ENCODE data around the gene HLTF.
"Not testable (repeated sequence)": the region's sequence is repeated elsewhere in the genome, so short reads cannot be mapped to it uniquely, and the experiment has no call there.

HLTF gene

GRCh38 chr3:149101641-149102040 lies 15.3 kb upstream of the HLTF start:
- Histone ChIP-seq H3K14ac (ENCODE audit: low read length) (no peak overlapping the region), H3K18ac (ENCODE audit: low read length) (no peak overlapping the region), H2BK12ac (ENCODE audit: low read length) (no peak overlapping the region), H3K27ac (replicated peaks; ENCODE audit: low read length) (no peak overlapping the region), H2BK15ac (ENCODE audit: low read length) (no peak overlapping the region), H4K91ac (ENCODE audit: low read depth, low read length, poor library complexity) (no peak overlapping the region), H3K36me3 (replicated peaks in 1 of 2; ENCODE audit: control insufficient read depth in 2 of 2, insufficient read depth in 2 of 2, low read length in 2 of 2) (no peaks in the 10 kb centered on the region), H3K4me3 (ENCODE audit: low read length in 2 of 2) (no peak overlapping the region), H3K4me2 (ENCODE audit: insufficient read depth, low read length, poor library complexity, severe bottlenecking) (no peak overlapping the region), H3K23ac (ENCODE audit: low read depth, low read length, poor library complexity) (no peak overlapping the region), H3K9ac (ENCODE audit: low read depth, low read length, poor library complexity) (no peak overlapping the region), H3K27me3 (ENCODE audit: control insufficient read depth in 3 of 3, insufficient read depth in 3 of 3, low read depth in 1 of 3, low read length in 3 of 3) (no peaks in the 10 kb centered on the region), H3K4me1 (ENCODE audit: control insufficient read depth in 2 of 2, insufficient read depth in 1 of 2, low read depth in 1 of 2, low read length in 2 of 2) (no peaks in the 10 kb centered on the region), H3K4ac (ENCODE audit: low read length) (no peak overlapping the region), H2BK120ac (ENCODE audit: low read depth, low read length) (no peak overlapping the region), H4K8ac (ENCODE audit: low read depth, low read length) (no peak overlapping the region), H3K9me3 (replicated peaks in 1 of 2; ENCODE audit: control insufficient read depth in 2 of 2, insufficient read depth in 1 of 2, low read depth in 1 of 2, low read length in 2 of 2) (peaks cover 4 to 7% of the 10 kb centered on the region in 2 donors), H2AFZ (ENCODE audit: low read length) (no peak overlapping the region), H3K79me1 (ENCODE audit: low read depth, low read length) (no peaks in the 10 kb centered on the region), H2AK5ac (ENCODE audit: low read depth, low read length) (no peak overlapping the region), H2BK5ac (ENCODE audit: low read length) (no peak overlapping the region)
- WGBS, 2 donors (ENCODE audit: extremely low coverage in 2 of 2, insufficient read length in 2 of 2, insufficient replicate concordance in 1 of 2), result 100% methylated on average over 1 of the region's 3 CpGs
- no peak for DNase-seq (ENCODE audit: low spot score)

GRCh38 chr3:149101154-149101553 lies 14.8 kb upstream of the HLTF start:
- H2BK5ac ChIP-seq (ENCODE audit: low read length), result no peak overlapping the region
- no peak overlapping the region for H4K8ac ChIP-seq (ENCODE audit: low read depth, low read length)
- no peak overlapping the region for H3K4ac ChIP-seq (ENCODE audit: low read length)
- no peak overlapping the region for H2AFZ ChIP-seq (ENCODE audit: low read length)
- H3K18ac ChIP-seq (ENCODE audit: low read length), result no peak overlapping the region
- H4K91ac ChIP-seq (ENCODE audit: low read depth, low read length, poor library complexity), result no peak overlapping the region
- H2BK15ac ChIP-seq (ENCODE audit: low read length), result no peak overlapping the region
- no peaks in the 10 kb centered on the region for H3K4me1 ChIP-seq (ENCODE audit: control insufficient read depth in 2 of 2, insufficient read depth in 1 of 2, low read depth in 1 of 2, low read length in 2 of 2)
- no peak overlapping the region for H2AK5ac ChIP-seq (ENCODE audit: low read depth, low read length)
- no peak overlapping the region for H3K14ac ChIP-seq (ENCODE audit: low read length)
- no peak overlapping the region for H2BK12ac ChIP-seq (ENCODE audit: low read length)
- no peak for DNase-seq (ENCODE audit: low spot score)
- H2BK120ac ChIP-seq (ENCODE audit: low read depth, low read length), result no peak overlapping the region
- no CpG with 5 or more reads among the region's 4 CpGs for WGBS, 2 donors (ENCODE audit: extremely low coverage in 2 of 2, insufficient read length in 2 of 2, insufficient replicate concordance in 1 of 2)
- no peaks in the 10 kb centered on the region for H3K36me3 ChIP-seq (replicated peaks in 1 of 2; ENCODE audit: control insufficient read depth in 2 of 2, insufficient read depth in 2 of 2, low read length in 2 of 2)
- H3K23ac ChIP-seq (ENCODE audit: low read depth, low read length, poor library complexity), result no peak overlapping the region
- peaks cover 4 to 7% of the 10 kb centered on the region in 2 donors for H3K9me3 ChIP-seq (replicated peaks in 1 of 2; ENCODE audit: control insufficient read depth in 2 of 2, insufficient read depth in 1 of 2, low read depth in 1 of 2, low read length in 2 of 2)
- H3K27ac ChIP-seq (replicated peaks; ENCODE audit: low read length), result no peak overlapping the region
- H3K4me3 ChIP-seq (ENCODE audit: low read length in 2 of 2), result no peak overlapping the region
- no peaks in the 10 kb centered on the region for H3K27me3 ChIP-seq (ENCODE audit: control insufficient read depth in 3 of 3, insufficient read depth in 3 of 3, low read depth in 1 of 3, low read length in 3 of 3)
- no peak overlapping the region for H3K9ac ChIP-seq (ENCODE audit: low read depth, low read length, poor library complexity)
- no peak overlapping the region for H3K4me2 ChIP-seq (ENCODE audit: insufficient read depth, low read length, poor library complexity, severe bottlenecking)
- no peaks in the 10 kb centered on the region for H3K79me1 ChIP-seq (ENCODE audit: low read depth, low read length)

- H3K9me3 ChIP-seq (replicated peaks in 1 of 2; ENCODE audit: control insufficient read depth in 2 of 2, insufficient read depth in 1 of 2, low read depth in 1 of 2, low read length in 2 of 2); H2AFZ ChIP-seq (ENCODE audit: low read length); H2BK5ac ChIP-seq (ENCODE audit: low read length); H3K4me1 ChIP-seq (ENCODE audit: control insufficient read depth in 2 of 2, insufficient read depth in 1 of 2, low read depth in 1 of 2, low read length in 2 of 2); H3K4me3 ChIP-seq (ENCODE audit: low read length in 2 of 2); H3K4me2 ChIP-seq (ENCODE audit: insufficient read depth, low read length, poor library complexity, severe bottlenecking); H3K9ac ChIP-seq (ENCODE audit: low read depth, low read length, poor library complexity); H4K8ac ChIP-seq (ENCODE audit: low read depth, low read length); H3K23ac ChIP-seq (ENCODE audit: low read depth, low read length, poor library complexity); H2BK15ac ChIP-seq (ENCODE audit: low read length); H4K91ac ChIP-seq (ENCODE audit: low read depth, low read length, poor library complexity); H3K4ac ChIP-seq (ENCODE audit: low read length); H3K14ac ChIP-seq (ENCODE audit: low read length); H2AK5ac ChIP-seq (ENCODE audit: low read depth, low read length); H3K27ac ChIP-seq (replicated peaks; ENCODE audit: low read length); H3K18ac ChIP-seq (ENCODE audit: low read length); H2BK12ac ChIP-seq (ENCODE audit: low read length); H3K27me3 ChIP-seq (ENCODE audit: control insufficient read depth in 3 of 3, insufficient read depth in 3 of 3, low read depth in 1 of 3, low read length in 3 of 3); H2BK120ac ChIP-seq (ENCODE audit: low read depth, low read length); H3K79me1 ChIP-seq (ENCODE audit: low read depth, low read length); DNase-seq (ENCODE audit: low spot score); H3K36me3 ChIP-seq (replicated peaks in 1 of 2; ENCODE audit: control insufficient read depth in 2 of 2, insufficient read depth in 2 of 2, low read length in 2 of 2): not testable (repeated sequence)
- no CpG with 5 or more reads among the region's 19 CpGs for WGBS, 2 donors (ENCODE audit: extremely low coverage in 2 of 2, insufficient read length in 2 of 2, insufficient replicate concordance in 1 of 2)
These were observed 11.7 kb upstream of the HLTF start for GRCh38 chr3:149097987-149098386.

GRCh38 chr3:149095487-149095886 lies 9.2 kb upstream of the HLTF start:
- Histone ChIP-seq H2BK5ac (ENCODE audit: low read length) (no peak overlapping the region), H3K4me1 (ENCODE audit: control insufficient read depth in 2 of 2, insufficient read depth in 1 of 2, low read depth in 1 of 2, low read length in 2 of 2) (peaks cover 0 to 1% of the 10 kb centered on the region in 2 donors), H3K9ac (ENCODE audit: low read depth, low read length, poor library complexity) (no peak overlapping the region), H3K23ac (ENCODE audit: low read depth, low read length, poor library complexity) (no peak overlapping the region), H3K27ac (replicated peaks; ENCODE audit: low read length) (no peak overlapping the region), H2BK12ac (ENCODE audit: low read length) (no peak overlapping the region), H2AFZ (ENCODE audit: low read length) (no peak overlapping the region), H3K79me1 (ENCODE audit: low read depth, low read length) (no peaks in the 10 kb centered on the region), H2BK120ac (ENCODE audit: low read depth, low read length) (no peak overlapping the region), H4K8ac (ENCODE audit: low read depth, low read length) (no peak overlapping the region), H3K14ac (ENCODE audit: low read length) (no peak overlapping the region), H3K9me3 (replicated peaks in 1 of 2; ENCODE audit: control insufficient read depth in 2 of 2, insufficient read depth in 1 of 2, low read depth in 1 of 2, low read length in 2 of 2) (no peaks in the 10 kb centered on the region), H4K91ac (ENCODE audit: low read depth, low read length, poor library complexity) (no peak overlapping the region), H3K27me3 (ENCODE audit: control insufficient read depth in 3 of 3, insufficient read depth in 3 of 3, low read depth in 1 of 3, low read length in 3 of 3) (no peaks in the 10 kb centered on the region), H3K18ac (ENCODE audit: low read length) (no peak overlapping the region), H3K4me2 (ENCODE audit: insufficient read depth, low read length, poor library complexity, severe bottlenecking) (no peak overlapping the region), H2AK5ac (ENCODE audit: low read depth, low read length) (no peak overlapping the region), H3K4me3 (ENCODE audit: low read length in 2 of 2) (no peak overlapping the region), H2BK15ac (ENCODE audit: low read length) (no peak overlapping the region), H3K4ac (ENCODE audit: low read length) (no peak overlapping the region), H3K36me3 (replicated peaks in 1 of 2; ENCODE audit: control insufficient read depth in 2 of 2, insufficient read depth in 2 of 2, low read length in 2 of 2) (no peaks in the 10 kb centered on the region)
- DNase-seq (ENCODE audit: low spot score), result no peak
- no CpG with 5 or more reads among the region's 4 CpGs for WGBS, 2 donors (ENCODE audit: extremely low coverage in 2 of 2, insufficient read length in 2 of 2, insufficient replicate concordance in 1 of 2)

Measured in neuronal stem cell (in vitro differentiated cells).